ENCODE results near the gene HAPLN1.

GRCh38 chr5:83741571-83741970, 20.9 kb upstream of the HAPLN1 start:
- TF ChIP-seq EZH2 (IDR thresholded peaks at IDR 0.05) (no peak), POLR2AphosphoS5 (IDR thresholded peaks at IDR 0.05; ENCODE audit: borderline replicate concordance, low read depth, low read length) (no peak), FOXP2 (optimal IDR thresholded peaks at IDR 0.05; ENCODE audit: control extremely low read depth, extremely low read length, insufficient read depth) (no peak)

Data from SK-N-MC (cell line).